ENCODE data around the gene PARD3. TPM values are rescaled to one million over a fixed set of nuclear protein-coding genes. Genes with fewer than 3 reads are reported as not detected.

PARD3 gene
- total RNA-seq, 1 experiment from 2014 or later = 51.8 TPM

DNA sequence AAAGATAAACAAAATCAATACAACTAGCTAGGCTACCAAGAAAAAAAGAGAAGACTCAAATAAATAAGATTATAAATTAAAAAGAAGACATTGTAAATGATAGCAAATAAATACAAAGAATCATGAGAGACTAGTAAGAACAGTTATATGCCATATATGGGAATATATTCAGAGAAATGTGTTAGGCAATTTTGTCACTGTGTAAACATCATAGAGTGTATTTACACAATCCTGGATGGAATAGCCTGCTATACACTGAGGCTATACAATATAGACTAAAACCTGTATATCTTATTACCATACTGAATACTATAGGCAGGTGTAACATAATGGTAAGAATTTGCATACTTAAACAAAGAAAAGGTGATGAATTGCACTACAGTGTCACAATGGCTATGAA, 717.4 kb downstream of the PARD3 start:
- CTCF ChIA-PET = no interaction called here
- DNase-seq (ENCODE audit: low spot score) (no peak), ATAC-seq (no peak)
- Mint-ChIP-seq H3K4me3 (no peak overlapping the region), H3K4me1 (no peaks in the 10 kb centered on the region), H3K36me3 (peaks cover 15% of the 10 kb centered on the region), H3K27ac (no peak overlapping the region), H3K27me3 (ENCODE audit: low read depth) (no peaks in the 10 kb centered on the region; the same call in 1 of the 2 replicates), H3K9me3 (peaks cover 38% of the 10 kb centered on the region)
- POLR2A ChIA-PET = no interaction called here
- TF ChIP-seq PRRX2 (CRISPR knock-in tag; IDR thresholded peaks at IDR 0.05) (no peak), FOXJ3 (CRISPR knock-in tag; IDR thresholded peaks at IDR 0.05; ENCODE audit: borderline replicate concordance) (no peak), NR3C1 (CRISPR knock-in tag; conservative IDR thresholded peaks at IDR 0.05; ENCODE audit: low read depth) (no peak), RORB (CRISPR knock-in tag; IDR thresholded peaks at IDR 0.05) (no peak), OVOL2 (CRISPR knock-in tag; IDR thresholded peaks at IDR 0.05; ENCODE audit: borderline replicate concordance) (no peak), ATF1 (CRISPR knock-in tag; IDR thresholded peaks at IDR 0.05) (no peak), TEAD1 (CRISPR knock-in tag; IDR thresholded peaks at IDR 0.05) (no peak)
- TF ChIP-seq, protein P1, sequence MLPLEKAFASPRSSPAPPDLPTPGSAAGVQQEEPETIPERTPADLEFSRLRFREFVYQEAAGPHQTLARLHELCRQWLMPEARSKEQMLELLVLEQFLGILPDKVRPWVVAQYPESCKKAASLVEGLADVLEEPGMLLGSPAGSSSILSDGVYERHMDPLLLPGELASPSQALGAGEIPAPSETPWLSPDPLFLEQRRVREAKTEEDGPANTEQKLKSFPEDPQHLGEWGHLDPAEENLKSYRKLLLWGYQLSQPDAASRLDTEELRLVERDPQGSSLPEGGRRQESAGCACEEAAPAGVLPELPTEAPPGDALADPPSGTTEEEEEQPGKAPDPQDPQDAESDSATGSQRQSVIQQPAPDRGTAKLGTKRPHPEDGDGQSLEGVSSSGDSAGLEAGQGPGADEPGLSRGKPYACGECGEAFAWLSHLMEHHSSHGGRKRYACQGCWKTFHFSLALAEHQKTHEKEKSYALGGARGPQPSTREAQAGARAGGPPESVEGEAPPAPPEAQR (CRISPR knock-in tag; IDR thresholded peaks at IDR 0.05) = no peak
- TF ChIP-seq, protein P2, sequence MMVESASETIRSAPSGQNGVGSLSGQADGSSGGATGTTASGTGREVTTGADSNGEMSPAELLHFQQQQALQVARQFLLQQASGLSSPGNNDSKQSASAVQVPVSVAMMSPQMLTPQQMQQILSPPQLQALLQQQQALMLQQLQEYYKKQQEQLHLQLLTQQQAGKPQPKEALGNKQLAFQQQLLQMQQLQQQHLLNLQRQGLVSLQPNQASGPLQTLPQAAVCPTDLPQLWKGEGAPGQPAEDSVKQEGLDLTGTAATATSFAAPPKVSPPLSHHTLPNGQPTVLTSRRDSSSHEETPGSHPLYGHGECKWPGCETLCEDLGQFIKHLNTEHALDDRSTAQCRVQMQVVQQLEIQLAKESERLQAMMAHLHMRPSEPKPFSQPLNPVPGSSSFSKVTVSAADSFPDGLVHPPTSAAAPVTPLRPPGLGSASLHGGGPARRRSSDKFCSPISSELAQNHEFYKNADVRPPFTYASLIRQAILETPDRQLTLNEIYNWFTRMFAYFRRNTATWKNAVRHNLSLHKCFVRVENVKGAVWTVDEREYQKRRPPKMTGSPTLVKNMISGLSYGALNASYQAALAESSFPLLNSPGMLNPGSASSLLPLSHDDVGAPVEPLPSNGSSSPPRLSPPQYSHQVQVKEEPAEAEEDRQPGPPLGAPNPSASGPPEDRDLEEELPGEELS (CRISPR knock-in tag; IDR thresholded peaks at IDR 0.05) = no peak
- TF ChIP-seq, protein P3, sequence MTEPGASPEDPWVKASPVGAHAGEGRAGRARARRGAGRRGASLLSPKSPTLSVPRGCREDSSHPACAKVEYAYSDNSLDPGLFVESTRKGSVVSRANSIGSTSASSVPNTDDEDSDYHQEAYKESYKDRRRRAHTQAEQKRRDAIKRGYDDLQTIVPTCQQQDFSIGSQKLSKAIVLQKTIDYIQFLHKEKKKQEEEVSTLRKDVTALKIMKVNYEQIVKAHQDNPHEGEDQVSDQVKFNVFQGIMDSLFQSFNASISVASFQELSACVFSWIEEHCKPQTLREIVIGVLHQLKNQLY (CRISPR knock-in tag; IDR thresholded peaks at IDR 0.05) = no peak
- TF ChIP-seq, protein P4, sequence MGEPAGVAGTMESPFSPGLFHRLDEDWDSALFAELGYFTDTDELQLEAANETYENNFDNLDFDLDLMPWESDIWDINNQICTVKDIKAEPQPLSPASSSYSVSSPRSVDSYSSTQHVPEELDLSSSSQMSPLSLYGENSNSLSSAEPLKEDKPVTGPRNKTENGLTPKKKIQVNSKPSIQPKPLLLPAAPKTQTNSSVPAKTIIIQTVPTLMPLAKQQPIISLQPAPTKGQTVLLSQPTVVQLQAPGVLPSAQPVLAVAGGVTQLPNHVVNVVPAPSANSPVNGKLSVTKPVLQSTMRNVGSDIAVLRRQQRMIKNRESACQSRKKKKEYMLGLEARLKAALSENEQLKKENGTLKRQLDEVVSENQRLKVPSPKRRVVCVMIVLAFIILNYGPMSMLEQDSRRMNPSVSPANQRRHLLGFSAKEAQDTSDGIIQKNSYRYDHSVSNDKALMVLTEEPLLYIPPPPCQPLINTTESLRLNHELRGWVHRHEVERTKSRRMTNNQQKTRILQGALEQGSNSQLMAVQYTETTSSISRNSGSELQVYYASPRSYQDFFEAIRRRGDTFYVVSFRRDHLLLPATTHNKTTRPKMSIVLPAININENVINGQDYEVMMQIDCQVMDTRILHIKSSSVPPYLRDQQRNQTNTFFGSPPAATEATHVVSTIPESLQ (CRISPR knock-in tag; IDR thresholded peaks at IDR 0.05) = no peak
- TF ChIP-seq, protein P5, sequence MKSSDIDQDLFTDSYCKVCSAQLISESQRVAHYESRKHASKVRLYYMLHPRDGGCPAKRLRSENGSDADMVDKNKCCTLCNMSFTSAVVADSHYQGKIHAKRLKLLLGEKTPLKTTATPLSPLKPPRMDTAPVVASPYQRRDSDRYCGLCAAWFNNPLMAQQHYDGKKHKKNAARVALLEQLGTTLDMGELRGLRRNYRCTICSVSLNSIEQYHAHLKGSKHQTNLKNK (CRISPR knock-in tag; IDR thresholded peaks at IDR 0.05) = no peak

DNA sequence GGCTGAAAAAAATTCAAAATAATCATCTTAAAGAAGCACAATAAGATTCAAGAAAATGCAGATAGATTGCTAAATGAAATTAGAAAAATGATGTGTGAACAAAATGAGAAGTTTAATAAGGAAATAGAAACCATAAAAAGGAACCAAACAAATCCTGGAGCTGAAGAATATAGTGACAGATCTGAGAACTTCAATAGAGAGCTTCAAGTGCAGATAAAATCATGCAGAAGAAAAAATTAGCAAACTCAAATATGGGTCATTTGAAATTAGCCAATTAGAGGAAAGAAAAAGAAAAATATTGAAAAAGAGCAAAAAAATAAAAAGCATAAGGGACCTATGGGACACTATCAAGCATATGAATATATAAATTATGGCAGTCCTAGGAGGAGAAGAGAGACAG, 720.1 kb downstream of the PARD3 start:
- Mint-ChIP-seq H3K36me3 (peaks cover 13% of the 10 kb centered on the region), H3K4me3 (no peak overlapping the region), H3K4me1 (no peaks in the 10 kb centered on the region), H3K27me3 (ENCODE audit: low read depth) (no peaks in the 10 kb centered on the region; the same call in 1 of the 2 replicates), H3K9me3 (peaks cover 27% of the 10 kb centered on the region), H3K27ac (no peak overlapping the region)
- ATAC-seq (no peak), DNase-seq (ENCODE audit: low spot score) (no peak)
- POLR2A ChIA-PET = no interaction called here
- TF ChIP-seq, protein P6, sequence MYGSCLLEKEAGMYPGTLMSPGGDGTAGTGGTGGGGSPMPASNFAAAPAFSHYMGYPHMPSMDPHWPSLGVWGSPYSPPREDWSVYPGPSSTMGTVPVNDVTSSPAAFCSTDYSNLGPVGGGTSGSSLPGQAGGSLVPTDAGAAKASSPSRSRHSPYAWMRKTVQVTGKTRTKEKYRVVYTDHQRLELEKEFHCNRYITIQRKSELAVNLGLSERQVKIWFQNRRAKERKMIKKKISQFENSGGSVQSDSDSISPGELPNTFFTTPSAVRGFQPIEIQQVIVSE (CRISPR knock-in tag; IDR thresholded peaks at IDR 0.05; ENCODE audit: borderline replicate concordance) = no peak
- TF ChIP-seq, protein P7, sequence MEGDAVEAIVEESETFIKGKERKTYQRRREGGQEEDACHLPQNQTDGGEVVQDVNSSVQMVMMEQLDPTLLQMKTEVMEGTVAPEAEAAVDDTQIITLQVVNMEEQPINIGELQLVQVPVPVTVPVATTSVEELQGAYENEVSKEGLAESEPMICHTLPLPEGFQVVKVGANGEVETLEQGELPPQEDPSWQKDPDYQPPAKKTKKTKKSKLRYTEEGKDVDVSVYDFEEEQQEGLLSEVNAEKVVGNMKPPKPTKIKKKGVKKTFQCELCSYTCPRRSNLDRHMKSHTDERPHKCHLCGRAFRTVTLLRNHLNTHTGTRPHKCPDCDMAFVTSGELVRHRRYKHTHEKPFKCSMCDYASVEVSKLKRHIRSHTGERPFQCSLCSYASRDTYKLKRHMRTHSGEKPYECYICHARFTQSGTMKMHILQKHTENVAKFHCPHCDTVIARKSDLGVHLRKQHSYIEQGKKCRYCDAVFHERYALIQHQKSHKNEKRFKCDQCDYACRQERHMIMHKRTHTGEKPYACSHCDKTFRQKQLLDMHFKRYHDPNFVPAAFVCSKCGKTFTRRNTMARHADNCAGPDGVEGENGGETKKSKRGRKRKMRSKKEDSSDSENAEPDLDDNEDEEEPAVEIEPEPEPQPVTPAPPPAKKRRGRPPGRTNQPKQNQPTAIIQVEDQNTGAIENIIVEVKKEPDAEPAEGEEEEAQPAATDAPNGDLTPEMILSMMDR (IDR thresholded peaks at IDR 0.05) = no peak
- no peak for TF ChIP-seq SMAD3 (CRISPR knock-in tag; IDR thresholded peaks at IDR 0.05; ENCODE audit: borderline replicate concordance)
- no peak for TF ChIP-seq ZNF396 (CRISPR knock-in tag; IDR thresholded peaks at IDR 0.05; ENCODE audit: borderline replicate concordance)
- TF ChIP-seq, protein P8, sequence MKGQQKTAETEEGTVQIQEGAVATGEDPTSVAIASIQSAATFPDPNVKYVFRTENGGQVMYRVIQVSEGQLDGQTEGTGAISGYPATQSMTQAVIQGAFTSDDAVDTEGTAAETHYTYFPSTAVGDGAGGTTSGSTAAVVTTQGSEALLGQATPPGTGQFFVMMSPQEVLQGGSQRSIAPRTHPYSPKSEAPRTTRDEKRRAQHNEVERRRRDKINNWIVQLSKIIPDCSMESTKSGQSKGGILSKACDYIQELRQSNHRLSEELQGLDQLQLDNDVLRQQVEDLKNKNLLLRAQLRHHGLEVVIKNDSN (CRISPR knock-in tag; IDR thresholded peaks at IDR 0.05) = no peak
- TF ChIP-seq, protein P3 (CRISPR knock-in tag; IDR thresholded peaks at IDR 0.05) = no peak
- TF ChIP-seq, protein P9, sequence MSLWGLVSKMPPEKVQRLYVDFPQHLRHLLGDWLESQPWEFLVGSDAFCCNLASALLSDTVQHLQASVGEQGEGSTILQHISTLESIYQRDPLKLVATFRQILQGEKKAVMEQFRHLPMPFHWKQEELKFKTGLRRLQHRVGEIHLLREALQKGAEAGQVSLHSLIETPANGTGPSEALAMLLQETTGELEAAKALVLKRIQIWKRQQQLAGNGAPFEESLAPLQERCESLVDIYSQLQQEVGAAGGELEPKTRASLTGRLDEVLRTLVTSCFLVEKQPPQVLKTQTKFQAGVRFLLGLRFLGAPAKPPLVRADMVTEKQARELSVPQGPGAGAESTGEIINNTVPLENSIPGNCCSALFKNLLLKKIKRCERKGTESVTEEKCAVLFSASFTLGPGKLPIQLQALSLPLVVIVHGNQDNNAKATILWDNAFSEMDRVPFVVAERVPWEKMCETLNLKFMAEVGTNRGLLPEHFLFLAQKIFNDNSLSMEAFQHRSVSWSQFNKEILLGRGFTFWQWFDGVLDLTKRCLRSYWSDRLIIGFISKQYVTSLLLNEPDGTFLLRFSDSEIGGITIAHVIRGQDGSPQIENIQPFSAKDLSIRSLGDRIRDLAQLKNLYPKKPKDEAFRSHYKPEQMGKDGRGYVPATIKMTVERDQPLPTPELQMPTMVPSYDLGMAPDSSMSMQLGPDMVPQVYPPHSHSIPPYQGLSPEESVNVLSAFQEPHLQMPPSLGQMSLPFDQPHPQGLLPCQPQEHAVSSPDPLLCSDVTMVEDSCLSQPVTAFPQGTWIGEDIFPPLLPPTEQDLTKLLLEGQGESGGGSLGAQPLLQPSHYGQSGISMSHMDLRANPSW (CRISPR knock-in tag; conservative IDR thresholded peaks at IDR 0.05; ENCODE audit: low read depth) = no peak
- no peak for TF ChIP-seq CREM (CRISPR knock-in tag; IDR thresholded peaks at IDR 0.05)
- TF ChIP-seq, protein P10, sequence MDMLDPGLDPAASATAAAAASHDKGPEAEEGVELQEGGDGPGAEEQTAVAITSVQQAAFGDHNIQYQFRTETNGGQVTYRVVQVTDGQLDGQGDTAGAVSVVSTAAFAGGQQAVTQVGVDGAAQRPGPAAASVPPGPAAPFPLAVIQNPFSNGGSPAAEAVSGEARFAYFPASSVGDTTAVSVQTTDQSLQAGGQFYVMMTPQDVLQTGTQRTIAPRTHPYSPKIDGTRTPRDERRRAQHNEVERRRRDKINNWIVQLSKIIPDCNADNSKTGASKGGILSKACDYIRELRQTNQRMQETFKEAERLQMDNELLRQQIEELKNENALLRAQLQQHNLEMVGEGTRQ (CRISPR knock-in tag; IDR thresholded peaks at IDR 0.05) = no peak
- CTCF ChIA-PET = no interaction called here
